ENCODE data around the gene INPP5K.
A peak's percentile ranks its signal among the peaks of the same experiment; 100 is the strongest.

Gene INPP5K

DNA sequence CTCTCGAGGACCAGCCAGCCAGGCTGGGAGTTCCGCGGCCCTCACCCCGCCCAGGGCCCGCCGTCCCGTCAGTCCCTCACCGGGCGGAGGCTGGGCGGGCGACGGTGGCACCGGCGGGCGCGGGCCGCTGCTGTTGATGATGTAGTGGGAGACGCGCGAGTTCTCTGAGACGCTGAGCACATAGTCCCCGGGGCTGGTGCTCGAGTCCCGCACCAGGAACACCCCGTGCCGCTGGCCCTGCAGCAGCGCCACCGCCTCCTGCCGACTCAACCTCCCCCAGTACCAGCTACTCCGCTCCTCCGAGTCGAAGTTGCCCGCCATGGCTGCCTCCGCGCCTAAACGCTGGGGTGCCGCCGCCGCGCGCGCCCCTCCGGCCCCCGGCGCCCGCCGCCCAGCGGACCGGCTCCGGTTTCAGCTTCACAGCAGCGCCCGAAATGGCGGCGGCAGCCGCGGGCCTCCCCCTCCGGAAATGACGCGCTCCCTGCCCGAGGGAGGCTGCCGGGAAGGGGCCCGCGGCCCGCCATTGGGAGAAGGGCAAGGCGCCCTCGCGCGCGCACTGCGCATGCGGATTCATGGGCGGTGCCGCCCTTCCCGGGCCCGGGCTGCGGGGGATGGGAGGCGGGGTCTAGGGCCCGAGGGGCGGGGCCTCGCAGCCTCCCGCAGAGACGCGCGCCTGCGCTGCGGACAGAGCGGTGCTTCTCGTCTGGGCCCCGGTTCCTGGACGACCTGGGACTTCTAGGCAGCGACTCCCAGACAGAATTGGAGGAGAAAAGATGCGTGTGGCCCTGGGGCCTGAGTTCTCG lies 60.4 kb downstream of the INPP5K start, which contains the start of gene CRK:
Gene CRK, minus strand, starts transcription at position 436 of the 803 bp plus-strand sequence. Its CDS starts 115 bp downstream, at position 321.
- ChIA-PET CTCF (interaction anchor here (0.6 to 5.5 kb wide), 5 partner anchors 54 to 242 kb away, joined by 3 to 23 read pairs (median 3); no protein-coding TSS in a partner anchor), POLR2A (interaction anchor here (0.6 to 2.1 kb wide), 5 partner anchors 56 to 90 kb away, joined by 4 to 14 read pairs (median 4); partner anchors contain the start of genes INPP5K and YWHAE)
- H3K9me3 ChIP-seq (ENCODE audit: control insufficient read depth, insufficient read depth, low read depth, low read length) = no peaks in the 10 kb centered on the region
- peak within 1 kb of the TSS; percentile 92 for H3K27ac ChIP-seq (ENCODE audit: extremely low read depth, low read depth, low read length)
- peaks cover 7% of the 10 kb centered on the region for H3K4me1 ChIP-seq (ENCODE audit: control insufficient read depth, insufficient read depth, low read length)
- H3K4me3 ChIP-seq (ENCODE audit: low read depth, low read length) = peak within 1 kb of the TSS; percentile 98
- H3K36me3 ChIP-seq (ENCODE audit: control insufficient read depth in 2 of 2, insufficient read depth in 1 of 2, low read length in 2 of 2) = peaks cover 14 to 17% of the 10 kb centered on the region in 2 experiments
- TF ChIP-seq KLF10 (tag by site-specific recombination; IDR thresholded peaks at IDR 0.05) (peak; percentile 75), ZNF785 (tag by site-specific recombination; IDR thresholded peaks at IDR 0.05) (peak; percentile 40; the same call in 1 of the 2 replicates), IKZF3 (tag by site-specific recombination; IDR thresholded peaks at IDR 0.05) (0 out of 2 replicates have a peak, but pooled peaks have one; percentile 14), ZXDB (tag by site-specific recombination; IDR thresholded peaks at IDR 0.05) (0 out of 2 replicates have a peak, but pooled peaks have one; percentile 11), SP2 (tag by site-specific recombination; IDR thresholded peaks at IDR 0.05) (peak; percentile 79), ZNF677 (tag by site-specific recombination; IDR thresholded peaks at IDR 0.05) (0 out of 2 replicates have a peak, but pooled peaks have one; percentile 47), ZNF664 (tag by site-specific recombination; IDR thresholded peaks at IDR 0.05) (no peak), ZNF837 (tag by site-specific recombination; IDR thresholded peaks at IDR 0.05) (0 out of 2 replicates have a peak, but pooled peaks have one; percentile 31), ZBTB20 (tag by site-specific recombination; IDR thresholded peaks at IDR 0.05) (peak; percentile 9; the same call in 1 of the 2 replicates), ZFP69B (tag by site-specific recombination; IDR thresholded peaks at IDR 0.05) (0 out of 2 replicates have a peak, but pooled peaks have one; percentile 26), ZIC2 (tag by site-specific recombination; IDR thresholded peaks at IDR 0.05) (peak; percentile 43), ZNF76 (tag by site-specific recombination; IDR thresholded peaks at IDR 0.05; ENCODE audit: borderline replicate concordance, low read depth) (peak; percentile 94), ZNF350 (tag by site-specific recombination; IDR thresholded peaks at IDR 0.05) (no peak), ZSCAN30 (tag by site-specific recombination; IDR thresholded peaks at IDR 0.05) (peak; percentile 66), GLIS1 (tag by site-specific recombination; IDR thresholded peaks at IDR 0.05) (peak; percentile 97), KLF1 (tag by site-specific recombination; IDR thresholded peaks at IDR 0.05) (peak; percentile 27; the same call in 1 of the 2 replicates), SP7 (tag by site-specific recombination; IDR thresholded peaks at IDR 0.05) (no peak), ZNF341 (tag by site-specific recombination; IDR thresholded peaks at IDR 0.05; ENCODE audit: low read depth) (0 out of 2 replicates have a peak, but pooled peaks have one; percentile 1), ZNF501 (tag by site-specific recombination; IDR thresholded peaks at IDR 0.05) (0 out of 2 replicates have a peak, but pooled peaks have one; percentile 12), ZNF660 (tag by site-specific recombination; IDR thresholded peaks at IDR 0.05) (peak; percentile 76), ZNF223 (tag by site-specific recombination; IDR thresholded peaks at IDR 0.05) (no peak), ZNF596 (tag by site-specific recombination; IDR thresholded peaks at IDR 0.05) (peak; percentile 55; the same call in 1 of the 2 replicates), KLF7 (tag by site-specific recombination; IDR thresholded peaks at IDR 0.05; ENCODE audit: borderline replicate concordance) (peak; percentile 38; the same call in 1 of the 2 replicates), GLIS2 (tag by site-specific recombination; IDR thresholded peaks at IDR 0.05) (peak; percentile 83), YY2 (tag by site-specific recombination; IDR thresholded peaks at IDR 0.05) (peak; percentile 89), SP3 (tag by site-specific recombination; IDR thresholded peaks at IDR 0.05) (peak; percentile 84)
- TF ChIP-seq, protein P1, sequence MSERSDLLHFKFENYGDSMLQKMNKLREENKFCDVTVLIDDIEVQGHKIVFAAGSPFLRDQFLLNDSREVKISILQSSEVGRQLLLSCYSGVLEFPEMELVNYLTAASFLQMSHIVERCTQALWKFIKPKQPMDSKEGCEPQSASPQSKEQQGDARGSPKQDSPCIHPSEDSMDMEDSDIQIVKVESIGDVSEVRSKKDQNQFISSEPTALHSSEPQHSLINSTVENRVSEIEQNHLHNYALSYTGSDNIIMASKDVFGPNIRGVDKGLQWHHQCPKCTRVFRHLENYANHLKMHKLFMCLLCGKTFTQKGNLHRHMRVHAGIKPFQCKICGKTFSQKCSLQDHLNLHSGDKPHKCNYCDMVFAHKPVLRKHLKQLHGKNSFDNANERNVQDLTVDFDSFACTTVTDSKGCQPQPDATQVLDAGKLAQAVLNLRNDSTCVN (tag by site-specific recombination; optimal IDR thresholded peaks at IDR 0.05) = peak; percentile 74
- TF ChIP-seq, protein P2, sequence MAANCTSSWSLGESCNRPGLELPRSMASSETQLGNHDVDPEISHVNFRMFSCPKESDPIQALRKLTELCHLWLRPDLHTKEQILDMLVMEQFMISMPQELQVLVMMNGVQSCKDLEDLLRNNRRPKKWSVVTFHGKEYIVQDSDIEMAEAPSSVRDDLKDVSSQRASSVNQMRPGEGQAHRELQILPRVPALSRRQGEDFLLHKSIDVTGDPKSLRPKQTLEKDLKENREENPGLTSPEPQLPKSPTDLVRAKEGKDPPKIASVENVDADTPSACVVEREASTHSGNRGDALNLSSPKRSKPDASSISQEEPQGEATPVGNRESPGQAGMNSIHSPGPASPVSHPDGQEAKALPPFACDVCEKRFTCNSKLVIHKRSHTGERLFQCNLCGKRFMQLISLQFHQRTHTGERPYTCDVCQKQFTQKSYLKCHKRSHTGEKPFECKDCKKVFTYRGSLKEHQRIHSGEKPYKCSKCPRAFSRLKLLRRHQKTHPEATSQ (tag by site-specific recombination; IDR thresholded peaks at IDR 0.05) = 0 out of 2 replicates have a peak, but pooled peaks have one; percentile 41
- TF ChIP-seq, protein P3, sequence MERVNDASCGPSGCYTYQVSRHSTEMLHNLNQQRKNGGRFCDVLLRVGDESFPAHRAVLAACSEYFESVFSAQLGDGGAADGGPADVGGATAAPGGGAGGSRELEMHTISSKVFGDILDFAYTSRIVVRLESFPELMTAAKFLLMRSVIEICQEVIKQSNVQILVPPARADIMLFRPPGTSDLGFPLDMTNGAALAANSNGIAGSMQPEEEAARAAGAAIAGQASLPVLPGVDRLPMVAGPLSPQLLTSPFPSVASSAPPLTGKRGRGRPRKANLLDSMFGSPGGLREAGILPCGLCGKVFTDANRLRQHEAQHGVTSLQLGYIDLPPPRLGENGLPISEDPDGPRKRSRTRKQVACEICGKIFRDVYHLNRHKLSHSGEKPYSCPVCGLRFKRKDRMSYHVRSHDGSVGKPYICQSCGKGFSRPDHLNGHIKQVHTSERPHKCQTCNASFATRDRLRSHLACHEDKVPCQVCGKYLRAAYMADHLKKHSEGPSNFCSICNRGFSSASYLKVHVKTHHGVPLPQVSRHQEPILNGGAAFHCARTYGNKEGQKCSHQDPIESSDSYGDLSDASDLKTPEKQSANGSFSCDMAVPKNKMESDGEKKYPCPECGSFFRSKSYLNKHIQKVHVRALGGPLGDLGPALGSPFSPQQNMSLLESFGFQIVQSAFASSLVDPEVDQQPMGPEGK (tag by site-specific recombination; IDR thresholded peaks at IDR 0.05) = no peak; the same call in 1 of the 2 replicates
- TF ChIP-seq, protein P4, sequence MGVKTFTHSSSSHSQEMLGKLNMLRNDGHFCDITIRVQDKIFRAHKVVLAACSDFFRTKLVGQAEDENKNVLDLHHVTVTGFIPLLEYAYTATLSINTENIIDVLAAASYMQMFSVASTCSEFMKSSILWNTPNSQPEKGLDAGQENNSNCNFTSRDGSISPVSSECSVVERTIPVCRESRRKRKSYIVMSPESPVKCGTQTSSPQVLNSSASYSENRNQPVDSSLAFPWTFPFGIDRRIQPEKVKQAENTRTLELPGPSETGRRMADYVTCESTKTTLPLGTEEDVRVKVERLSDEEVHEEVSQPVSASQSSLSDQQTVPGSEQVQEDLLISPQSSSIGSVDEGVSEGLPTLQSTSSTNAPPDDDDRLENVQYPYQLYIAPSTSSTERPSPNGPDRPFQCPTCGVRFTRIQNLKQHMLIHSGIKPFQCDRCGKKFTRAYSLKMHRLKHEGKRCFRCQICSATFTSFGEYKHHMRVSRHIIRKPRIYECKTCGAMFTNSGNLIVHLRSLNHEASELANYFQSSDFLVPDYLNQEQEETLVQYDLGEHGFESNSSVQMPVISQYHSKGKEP (tag by site-specific recombination; IDR thresholded peaks at IDR 0.05) = peak; percentile 60
- TF ChIP-seq, protein P5, sequence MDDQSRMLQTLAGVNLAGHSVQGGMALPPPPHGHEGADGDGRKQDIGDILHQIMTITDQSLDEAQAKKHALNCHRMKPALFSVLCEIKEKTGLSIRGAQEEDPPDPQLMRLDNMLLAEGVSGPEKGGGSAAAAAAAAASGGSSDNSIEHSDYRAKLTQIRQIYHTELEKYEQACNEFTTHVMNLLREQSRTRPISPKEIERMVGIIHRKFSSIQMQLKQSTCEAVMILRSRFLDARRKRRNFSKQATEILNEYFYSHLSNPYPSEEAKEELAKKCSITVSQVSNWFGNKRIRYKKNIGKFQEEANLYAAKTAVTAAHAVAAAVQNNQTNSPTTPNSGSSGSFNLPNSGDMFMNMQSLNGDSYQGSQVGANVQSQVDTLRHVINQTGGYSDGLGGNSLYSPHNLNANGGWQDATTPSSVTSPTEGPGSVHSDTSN (CRISPR knock-in tag; IDR thresholded peaks at IDR 0.05) = peak; percentile 6

Data from HEK293 (cell line).